GM18511 (cell line): Measurements from ENCODE around the gene CXCL16.
A peak's percentile ranks its signal among the peaks of the same experiment; 100 is the strongest.
"Not testable (repeated sequence)": the region's sequence is repeated elsewhere in the genome, so short reads cannot be mapped to it uniquely, and the experiment has no call there.

ENCODE experiments used
- ATAC-seq: cut with Tn5 transposase; IDR thresholded peaks from one replicate; pipeline ENCODE4 v1.9.1; 2021; ENCODE audit warnings: mild to moderate bottlenecking, moderate library complexity; ENCODE audit not compliant: unreplicated experiment

Gene CXCL16

DNA sequence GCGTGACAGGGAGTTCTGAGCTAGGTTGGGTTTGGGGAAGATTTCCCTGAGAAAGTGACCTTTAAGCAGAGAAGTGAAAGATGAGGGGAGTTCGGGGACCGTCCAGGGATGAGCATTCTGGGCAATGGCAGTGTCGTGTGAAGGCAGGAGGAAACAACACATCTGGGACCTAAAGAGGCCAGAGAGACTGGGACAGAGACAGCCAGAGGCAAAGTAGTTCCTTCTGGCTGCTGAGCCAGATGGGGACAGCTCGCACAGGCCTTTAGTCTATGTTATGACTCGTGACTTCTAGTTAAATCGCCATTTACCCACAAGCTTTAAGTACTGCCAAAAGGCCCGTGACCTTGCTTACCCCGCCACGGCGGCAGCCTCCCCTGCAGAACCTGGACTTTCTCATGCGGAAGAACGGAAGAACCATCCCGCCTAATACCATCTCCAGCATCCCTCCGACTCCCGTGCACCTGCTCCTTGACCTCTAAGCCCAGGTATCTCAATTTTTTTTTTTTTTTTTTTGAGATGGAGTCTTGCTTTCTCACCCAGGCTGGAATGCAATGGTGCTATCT is 17.0 kb downstream of the CXCL16 start:
- no peak for ATAC-seq

DNA sequence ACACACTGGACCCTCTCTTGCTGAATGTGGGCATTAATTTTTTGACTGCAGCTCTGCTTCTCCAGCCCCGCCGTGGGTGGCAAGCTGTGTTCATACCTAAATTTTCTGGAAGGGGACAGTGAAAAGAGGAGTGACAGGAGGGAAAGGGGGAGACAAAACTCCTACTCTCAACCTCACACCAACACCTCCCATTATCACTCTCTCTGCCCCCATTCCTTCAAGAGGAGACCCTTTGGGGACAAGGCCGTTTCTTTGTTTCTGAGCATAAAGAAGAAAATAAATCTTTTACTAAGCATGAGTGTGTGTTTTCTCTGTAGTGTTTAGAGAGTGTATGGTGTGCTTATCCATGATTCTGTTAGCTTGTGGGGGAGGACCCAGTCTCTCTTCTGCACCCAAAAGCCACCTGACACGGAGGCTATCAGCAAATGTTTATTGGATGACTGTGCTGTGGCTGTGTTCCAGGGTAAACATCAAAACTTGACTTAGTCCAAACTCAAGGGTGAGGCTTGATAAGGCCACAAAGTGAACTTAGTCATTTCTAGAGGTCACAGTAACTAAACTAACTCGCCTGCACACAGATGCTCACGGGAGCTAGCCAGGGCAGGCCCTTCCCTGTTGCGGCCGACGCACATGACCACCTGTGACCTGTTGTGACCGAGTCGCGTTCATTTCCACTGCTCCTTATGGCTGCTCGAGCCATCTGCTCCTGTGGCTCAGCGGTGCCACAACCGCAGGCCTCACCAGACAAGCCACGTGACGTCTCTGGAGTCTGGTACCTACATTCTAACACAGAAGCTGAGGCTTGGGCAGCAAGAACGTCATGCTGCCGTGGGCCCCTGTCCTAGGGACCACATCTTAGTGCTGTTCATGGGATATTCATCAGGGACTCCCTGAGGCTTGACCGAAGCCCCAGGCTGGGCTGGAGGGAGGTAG is 18.3 kb downstream of the CXCL16 start:
- no peak for ATAC-seq

DNA sequence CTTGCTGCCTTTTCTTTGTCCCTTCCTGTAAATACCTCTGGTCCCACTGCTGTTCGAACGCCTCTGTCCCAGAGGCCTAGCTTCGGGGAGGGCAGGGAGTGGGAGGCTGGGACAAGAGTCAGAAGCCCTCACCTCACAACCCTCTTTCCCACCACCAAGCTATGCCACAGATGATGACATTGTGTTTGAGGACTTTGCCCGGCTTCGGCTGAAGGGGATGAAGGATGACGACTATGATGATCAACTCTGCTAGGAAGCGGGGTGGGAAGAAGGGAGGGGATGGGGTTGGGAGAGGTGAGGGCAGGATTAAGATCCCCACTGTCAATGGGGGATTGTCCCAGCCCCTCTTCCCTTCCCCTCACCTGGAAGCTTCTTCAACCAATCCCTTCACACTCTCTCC is 18.9 kb downstream of the CXCL16 start:
- no peak for ATAC-seq

DNA sequence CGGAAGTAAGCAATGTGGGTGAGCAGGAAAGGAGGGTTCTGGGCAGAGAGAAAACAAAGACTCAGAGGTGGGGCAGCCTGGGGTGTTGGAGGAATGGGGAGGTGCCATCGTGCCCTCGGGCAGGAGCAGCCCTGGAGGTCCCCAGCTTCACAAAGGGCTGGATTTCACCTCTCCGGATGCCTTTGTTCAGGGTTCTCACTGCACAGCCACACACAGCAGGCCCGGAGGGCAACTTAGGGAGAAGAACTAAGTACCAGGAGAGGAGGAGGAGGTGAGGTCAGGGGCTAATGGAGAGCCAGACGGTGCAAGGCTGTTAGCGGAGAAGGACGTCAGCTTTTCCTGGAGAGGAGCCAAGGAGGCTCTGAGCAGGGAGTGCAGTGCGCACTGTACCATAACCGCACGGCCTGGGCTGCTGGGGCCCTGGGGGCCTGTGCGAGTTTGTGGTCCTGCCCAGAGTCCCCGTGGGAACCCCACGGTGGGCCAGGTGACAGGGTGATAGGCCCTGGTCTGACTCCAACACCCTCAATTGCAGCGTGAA is 20.0 kb downstream of the CXCL16 start:
- no peak for ATAC-seq

DNA sequence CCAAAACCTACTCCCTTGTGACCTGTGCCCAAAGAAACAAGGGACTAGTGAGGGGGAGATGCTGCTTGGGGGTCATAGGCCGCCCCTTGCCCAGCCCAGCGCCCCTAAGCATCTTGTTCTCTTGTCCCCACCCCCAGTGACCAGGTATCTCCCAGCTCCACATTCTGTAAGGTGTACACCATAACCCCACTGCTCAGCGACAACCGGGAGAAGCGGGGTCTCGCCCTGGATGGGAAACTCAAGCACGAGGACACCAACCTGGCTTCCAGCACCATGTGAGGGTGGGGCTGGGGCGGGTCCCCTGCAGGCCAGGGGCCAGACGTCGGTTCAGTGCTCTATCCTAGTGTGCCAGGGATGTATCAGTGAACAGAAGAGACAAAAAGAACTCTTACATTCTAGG is 20.6 kb downstream of the CXCL16 start:
- no peak for ATAC-seq

DNA sequence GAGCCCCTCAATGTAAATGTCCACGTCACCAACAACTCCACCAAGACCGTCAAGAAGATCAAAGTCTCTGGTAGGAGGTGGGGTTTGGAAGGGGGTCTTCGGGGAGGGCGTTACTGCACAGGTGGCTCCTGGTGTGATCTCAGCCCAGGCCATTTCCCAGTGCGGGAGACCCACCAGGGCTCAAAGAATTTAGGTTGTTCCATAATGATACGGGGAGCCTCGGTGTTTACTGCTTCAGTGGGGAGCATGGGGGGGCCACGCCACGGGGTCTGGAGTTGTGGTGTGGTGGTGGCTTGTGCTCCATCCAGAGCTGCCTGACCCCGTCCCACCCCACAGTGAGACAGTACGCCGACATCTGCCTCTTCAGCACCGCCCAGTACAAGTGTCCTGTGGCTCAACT is 21.5 kb downstream of the CXCL16 start:
- no peak for ATAC-seq

DNA sequence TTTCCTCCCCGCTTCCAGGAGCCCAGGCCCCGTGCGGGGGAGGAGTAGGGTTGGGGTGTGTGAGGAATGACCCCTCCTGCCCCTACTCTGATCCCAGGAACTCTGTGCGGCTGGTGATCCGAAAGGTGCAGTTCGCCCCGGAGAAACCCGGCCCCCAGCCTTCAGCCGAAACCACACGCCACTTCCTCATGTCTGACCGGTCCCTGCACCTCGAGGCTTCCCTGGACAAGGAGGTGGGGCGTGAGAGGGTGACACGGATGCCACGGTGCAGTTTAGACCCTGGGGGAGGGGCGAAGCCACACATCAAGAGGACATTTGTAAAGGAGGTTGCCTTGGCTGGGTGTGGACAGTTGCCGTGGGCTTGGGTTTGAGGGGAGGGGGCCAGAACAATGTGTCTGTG is 21.9 kb downstream of the CXCL16 start:
- ATAC-seq = no peak

DNA sequence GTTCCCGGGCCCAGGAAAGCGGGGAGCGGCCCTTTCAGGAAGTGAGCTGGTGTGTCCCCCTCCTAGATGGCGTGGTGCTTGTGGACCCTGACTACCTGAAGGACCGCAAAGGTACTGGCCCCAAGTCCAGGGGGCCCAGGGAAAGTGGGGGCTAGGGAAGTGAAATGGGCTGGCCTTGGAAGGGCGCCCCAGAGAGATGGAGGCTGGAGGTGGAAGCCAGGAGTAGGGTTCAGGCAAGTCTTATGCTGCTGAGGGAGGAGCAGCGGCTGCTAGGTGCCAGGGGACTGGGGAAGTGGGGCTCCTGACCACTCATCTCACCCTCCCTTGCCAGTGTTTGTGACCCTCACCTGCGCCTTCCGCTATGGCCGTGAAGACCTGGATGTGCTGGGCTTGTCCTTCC is 23.6 kb downstream of the CXCL16 start:
- ATAC-seq = no peak

DNA sequence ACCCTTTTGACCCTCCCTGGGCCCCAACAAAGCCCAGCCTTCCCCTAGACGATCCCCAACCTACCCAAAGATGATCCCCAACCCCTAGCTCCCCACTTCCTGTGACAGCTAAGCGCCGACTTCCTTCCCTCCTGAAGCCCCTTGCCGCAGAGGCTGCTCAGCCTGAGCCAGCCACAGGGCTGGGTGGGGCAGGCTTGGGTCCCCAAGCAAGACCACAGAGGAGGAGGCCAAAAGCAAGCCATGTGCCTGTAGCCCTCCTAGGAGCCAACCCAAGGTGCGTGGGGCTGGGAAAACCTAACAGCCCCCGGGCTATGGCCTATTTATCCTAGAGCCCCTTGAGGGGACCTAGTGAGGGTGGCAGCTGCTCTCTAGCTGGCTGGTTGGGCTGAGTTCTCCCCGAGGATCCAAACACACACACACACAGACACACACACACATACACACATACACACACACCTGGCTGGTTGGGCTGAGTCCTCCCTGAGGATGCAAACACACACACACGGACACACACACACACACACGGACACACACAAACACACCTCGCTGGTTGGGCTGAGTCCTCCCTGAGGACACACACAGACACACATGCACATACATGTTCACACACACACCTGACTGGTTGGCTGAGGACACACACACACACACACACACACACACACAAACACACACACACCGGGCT is 24.5 kb downstream of the CXCL16 start:
- ATAC-seq = no peak

DNA sequence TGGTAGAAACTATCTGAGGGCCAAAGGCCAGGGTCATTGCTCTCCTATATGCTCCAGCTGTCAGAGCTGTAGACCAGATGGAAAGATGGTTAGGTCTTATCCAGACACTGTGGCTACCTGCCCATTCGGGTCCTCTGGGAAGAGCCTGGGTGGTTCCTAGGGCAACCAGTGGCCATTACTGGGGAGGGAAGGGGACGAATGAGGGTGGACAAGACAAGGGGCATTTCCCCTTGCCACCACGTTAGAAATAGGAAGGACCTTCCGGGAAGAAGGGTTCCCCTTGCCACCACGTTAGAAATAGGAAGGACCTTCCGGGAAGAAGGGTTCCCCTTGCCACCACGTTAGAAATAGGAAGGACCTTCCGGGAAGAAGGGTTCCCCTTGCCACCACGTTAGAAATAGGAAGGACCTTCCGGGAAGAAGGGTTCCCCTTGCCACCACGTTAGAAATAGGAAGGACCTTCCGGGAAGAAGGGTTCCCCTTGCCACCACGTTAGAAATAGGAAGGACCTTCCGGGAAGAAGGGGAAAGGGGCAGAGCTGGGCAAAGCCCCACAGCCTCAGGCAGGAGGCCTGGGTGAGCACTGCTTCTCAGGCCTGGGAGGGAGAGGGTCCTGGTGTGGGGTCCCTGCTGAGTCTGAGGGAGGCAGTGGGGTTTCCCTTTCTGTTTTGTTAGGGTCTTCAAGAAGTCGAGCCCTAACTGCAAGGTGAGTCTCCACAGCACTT is 25.2 kb downstream of the CXCL16 start:
- ATAC-seq = not testable (repeated sequence)

DNA sequence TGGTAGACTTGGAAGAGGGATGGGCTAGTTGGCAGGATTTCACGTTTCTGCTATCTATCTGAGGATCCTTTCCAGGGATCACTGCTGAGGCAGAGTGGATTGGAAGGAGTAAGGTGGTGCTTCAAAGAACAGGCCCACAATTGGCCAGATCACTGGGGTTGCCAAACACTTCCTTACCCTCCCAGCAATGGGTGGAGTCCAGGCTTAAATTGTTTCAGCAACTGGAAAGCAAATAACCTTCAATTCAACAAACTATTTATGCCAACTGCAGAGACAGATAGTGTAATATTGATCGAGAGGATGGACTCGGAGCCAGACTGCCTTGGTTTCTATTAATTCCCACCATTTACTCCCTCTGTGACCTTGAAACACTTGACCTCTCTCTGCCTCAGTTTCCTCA is 27.2 kb downstream of the CXCL16 start:
- no peak for ATAC-seq

DNA sequence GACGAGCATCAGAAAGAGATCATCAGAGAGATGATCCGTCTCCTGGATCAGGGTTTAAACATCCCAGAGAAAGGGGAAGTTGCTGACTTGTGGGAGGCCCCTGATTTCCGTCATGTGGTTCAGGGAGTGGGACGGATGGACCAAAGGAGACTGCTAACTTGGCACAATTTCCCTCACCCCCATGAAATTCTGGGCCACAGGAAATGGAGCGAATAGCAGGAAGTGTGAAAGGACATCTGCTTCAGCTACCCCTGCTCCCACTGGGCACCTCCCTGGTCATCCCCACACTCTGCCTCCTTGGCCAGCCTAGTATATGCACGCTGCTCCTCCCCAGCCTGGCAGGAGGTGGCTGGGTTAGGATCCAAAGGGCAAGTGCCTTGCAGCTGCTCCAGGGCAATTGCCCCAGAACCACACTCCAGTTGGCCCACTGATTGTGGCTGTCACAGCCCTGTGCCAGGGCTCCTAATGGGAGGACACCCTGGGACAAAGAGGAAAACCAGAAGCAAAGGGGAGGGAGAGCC is 28.0 kb downstream of the CXCL16 start:
- no peak for ATAC-seq

DNA sequence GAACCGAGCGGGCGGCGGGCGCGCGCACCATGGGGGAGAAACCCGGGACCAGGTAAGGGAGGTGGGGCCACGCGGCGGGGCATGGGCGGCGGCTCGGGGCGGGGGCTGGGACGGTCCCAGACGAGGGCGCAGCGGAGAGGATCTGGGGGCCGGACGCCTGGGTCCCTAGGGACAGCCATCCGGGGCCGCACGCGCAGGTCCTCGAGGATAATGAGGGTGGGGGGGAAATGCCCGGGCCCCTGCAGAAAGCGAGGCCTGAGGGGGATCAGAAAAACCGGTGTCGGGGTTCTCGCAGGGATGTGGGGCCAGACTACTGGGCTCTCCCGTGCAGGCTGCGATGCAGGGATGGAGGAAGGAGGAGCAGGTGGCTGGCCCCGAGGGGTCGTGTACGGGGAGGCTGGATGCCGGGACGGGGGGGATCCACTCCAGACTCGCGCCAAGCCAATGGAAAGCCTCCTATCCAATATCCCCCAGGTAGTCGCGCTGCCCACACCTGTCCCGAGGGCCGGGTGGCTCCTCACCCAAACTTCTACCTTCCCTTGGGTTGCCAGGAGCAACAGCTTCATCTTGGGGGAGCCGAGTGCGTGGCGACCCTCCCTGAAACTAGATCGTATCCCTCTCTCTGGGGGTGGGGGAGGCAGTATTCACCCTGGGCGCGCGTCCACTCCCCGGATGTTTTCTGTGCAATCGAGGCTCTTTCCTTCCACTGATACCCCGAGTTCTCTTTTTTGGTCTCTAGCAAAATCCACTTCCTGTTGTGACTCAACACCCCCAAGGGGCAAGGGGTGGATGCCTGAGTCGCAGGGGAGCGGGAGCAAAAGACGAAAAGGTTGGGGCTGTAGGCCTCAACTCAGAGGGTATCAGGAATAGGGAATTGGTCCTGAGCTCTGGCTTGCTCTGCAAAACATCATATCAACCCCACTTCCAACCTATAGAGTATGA is 28.8 kb downstream of the CXCL16 start:
- ATAC-seq = no peak

DNA sequence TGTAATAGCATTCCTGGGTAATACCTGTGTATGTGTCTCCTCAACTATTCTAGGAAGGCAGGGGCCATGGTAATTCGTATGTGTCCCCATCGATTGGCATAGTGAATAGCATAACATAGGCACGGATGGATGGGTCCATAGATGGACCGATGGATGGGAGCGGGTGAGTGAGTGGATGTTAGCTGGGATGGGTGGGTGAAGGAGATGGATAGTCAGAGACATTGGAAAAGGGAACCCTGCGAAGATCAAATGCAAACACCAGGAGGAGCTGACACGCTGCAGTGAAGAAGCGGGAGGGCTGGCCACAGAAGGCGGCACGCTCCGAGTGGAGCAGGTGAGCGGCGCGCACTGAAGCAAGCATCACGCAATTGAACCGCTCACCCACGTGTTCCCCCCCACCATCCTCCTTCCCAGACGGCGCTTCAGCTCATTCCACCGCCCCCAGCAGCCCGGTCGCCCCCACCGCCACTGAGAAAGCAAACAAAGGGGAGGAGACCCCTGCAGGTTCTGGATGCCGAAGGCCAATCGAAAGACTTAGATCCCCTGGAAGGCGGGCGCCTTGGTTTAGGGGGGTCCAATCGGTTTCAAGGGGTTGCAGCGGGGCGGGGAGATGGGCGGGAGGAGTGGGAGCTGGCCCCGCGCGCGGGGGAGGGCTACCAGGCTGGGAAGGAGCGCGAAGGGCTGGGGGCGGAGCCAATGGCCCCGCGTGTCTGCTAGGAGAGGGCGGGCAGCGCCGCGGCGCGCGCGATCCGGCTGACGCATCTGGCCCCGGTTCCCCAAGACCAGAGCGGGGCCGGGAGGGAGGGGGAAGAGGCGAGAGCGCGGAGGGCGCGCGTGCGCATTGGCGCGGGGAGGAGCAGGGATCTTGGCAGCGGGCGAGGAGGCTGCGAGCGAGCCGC is 29.7 kb downstream of the CXCL16 start, which contains the start of gene ARRB2:
Gene ARRB2, plus strand, starts transcription at position 839 of the 899 bp plus-strand sequence. CDS start 90 bp downstream, outside the sequence.
- peak; percentile 76 for ATAC-seq

DNA sequence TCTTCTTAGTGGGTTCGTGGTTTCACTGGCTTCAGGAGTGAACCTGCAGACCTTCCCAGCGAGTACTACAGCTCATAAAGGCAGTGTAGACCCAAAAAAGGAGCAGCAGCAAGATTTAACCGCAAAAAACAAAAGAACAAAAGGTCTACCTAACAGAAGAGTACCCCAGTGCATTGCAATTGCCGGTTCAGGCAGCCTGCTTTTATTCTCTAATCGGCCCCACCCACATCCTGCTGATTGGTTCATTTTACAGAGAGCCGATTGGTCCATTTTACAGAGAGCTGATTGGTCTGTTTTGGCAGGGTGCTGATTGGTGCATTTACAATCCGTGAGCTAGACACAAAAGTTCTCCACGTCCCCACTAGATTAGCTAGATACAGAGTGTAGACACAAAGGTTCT is 31.3 kb downstream of the CXCL16 start:
- no peak for ATAC-seq

DNA sequence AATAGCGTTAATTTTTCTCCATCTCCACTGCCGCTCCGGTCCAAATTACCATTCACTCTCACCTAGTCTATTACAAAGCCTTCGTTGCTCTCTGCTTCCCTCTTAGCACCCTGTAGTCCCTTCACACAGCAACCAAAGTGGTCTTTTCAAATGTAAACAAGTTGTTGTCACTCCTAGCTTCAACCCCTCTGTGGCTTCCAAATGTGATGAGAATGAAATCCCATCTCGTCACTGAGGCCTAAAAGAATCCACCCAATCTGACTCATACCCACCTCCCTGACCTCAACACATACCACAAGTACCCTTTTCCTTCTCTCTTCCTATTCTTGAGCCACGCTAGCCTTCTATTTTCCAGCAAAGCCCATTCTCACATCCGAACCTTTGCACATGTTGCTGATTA is 33.6 kb downstream of the CXCL16 start:
- no peak for ATAC-seq

DNA sequence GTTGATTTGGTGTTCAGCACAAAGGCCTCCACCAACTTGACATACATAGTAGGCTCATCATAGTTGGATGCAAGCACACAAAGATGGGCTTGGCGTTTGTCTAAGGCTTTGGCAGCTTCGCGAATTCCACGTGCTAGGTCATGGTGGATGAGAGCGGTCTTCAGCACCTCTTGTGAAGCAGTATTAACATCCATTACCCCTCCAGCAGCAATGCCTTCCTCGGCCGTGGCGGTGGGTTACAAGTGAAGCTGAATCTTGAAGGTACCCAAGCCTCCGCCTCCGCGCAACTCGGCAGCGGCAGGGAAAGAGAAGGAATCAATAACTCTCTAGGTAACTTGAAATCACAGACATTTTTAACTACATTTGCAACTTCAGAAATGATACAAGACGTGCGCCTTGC is 34.7 kb downstream of the CXCL16 start:
- no peak for ATAC-seq

DNA sequence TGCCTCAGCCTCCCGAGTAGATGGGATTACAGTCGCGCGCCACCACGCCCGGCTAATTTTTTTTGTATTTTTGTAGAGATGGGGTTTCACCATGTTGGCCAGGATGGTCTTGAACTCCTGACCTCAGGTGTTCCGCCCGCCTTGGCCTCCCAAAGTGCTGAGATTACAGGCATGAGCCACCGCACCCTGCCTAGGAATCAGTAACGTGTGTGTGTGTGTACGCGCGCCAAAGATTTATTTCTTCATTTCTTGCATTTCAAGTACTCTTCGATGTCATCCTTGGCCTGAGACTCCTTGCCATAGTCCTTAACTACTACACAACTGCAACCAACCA is 35.2 kb downstream of the CXCL16 start:
- not testable (repeated sequence) for ATAC-seq

DNA sequence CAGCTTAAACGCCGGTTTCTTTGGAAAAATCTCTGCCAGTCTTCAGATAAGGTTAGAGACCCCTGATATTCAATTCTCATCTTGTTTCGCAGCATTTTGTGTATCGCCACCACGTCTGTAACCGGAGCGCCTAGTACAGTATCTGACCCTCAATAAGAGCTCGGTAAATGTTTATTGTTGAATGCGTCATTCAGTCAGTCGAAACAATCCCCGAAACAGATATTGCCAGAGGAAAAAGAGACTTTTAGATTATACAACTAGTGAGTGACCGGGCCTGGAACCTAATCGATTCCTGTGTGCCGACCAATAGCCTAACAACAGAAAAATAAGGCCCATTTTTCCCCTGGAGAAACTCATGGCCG is 36.4 kb downstream of the CXCL16 start:
- ATAC-seq = no peak
